A549 (cell line): ENCODE measurements around the gene PTPRA. TPM values are rescaled to one million over a fixed set of nuclear protein-coding genes. Genes with fewer than 3 reads are reported as not detected.
A peak's percentile ranks its signal among the peaks of the same experiment; 100 is the strongest.

Experiments used
- ATAC-seq, 2 experiments: fragments of 200-7000 bp in 1 of 2; fragments of >200 bp in 1 of 2; cut with Nextera tagmentation in 1 of 2; cut with Tn5 transposase in 1 of 2; 3 replicates each; pipeline versions ENCODE4 v1.8.0 to v1.9.1; 2018 to 2020; ENCODE audit warnings: mild to moderate bottlenecking in 1 of 2, moderate library complexity in 1 of 2
- CTCF ChIA-PET: fragments of 300-600 bp; sonication (Branson Sonifier 250); formaldehyde crosslinking; extraction: SDS; loops from one replicate; lab custom pipeline; 2021; ENCODE audit warnings: antibody characterized with exemption, inconsistent platforms; lab: Yijun Ruan, JAX
- POLR2A ChIA-PET: fragments of 350-600 bp; formaldehyde crosslinking; extraction: SDS; loops from one replicate; lab custom pipeline; 2021; ENCODE audit warnings: antibody characterized with exemption, inconsistent platforms; lab: Yijun Ruan, JAX
- DNase-seq, 2 experiments: peaks; one replicate each; pipeline versions ENCODE4 v3.0.0 to v3.0.0-alpha.2; 2011 to 2016; ENCODE audit warnings: low read depth in 1 of 2, low spot score in 1 of 2
- FAIRE-seq: peaks from 2 replicates; lab custom pipeline; 2011; peaks lifted over from hg19 to GRCh38; lab: Jason Lieb, UNC
- H3K27ac ChIP-seq, 2 experiments: fragments of >200 bp; sonication (Bioruptor Twin); formaldehyde crosslinking; 3 replicates each; pipeline ENCODE4 v1.5.1; 2016 to 2017
- H3K4me1 ChIP-seq: fragments of >200 bp; sonication (Bioruptor Twin); formaldehyde crosslinking; 3 replicates; pipeline ENCODE4 v1.6.1; 2016
- H3K4me2 ChIP-seq: fragments of >200 bp; sonication (Bioruptor Twin); formaldehyde crosslinking; 3 replicates; pipeline ENCODE4 v1.6.1; 2016
- H3K4me3 ChIP-seq: fragments of >200 bp; sonication (Bioruptor Twin); formaldehyde crosslinking; 3 replicates; pipeline ENCODE4 v1.5.1; 2016
- H3K9me3 ChIP-seq: fragments of >200 bp; sonication (Bioruptor Twin); formaldehyde crosslinking; 3 replicates; pipeline ENCODE4 v1.6.1; 2016
- CBX2 ChIP-seq: fragments of 200-600 bp; sonication (generic); IDR thresholded peaks from 2 replicates; pipeline ENCODE4 v1.6.1; 2016; ENCODE audit warnings: low read depth, mild to moderate bottlenecking, borderline replicate concordance
- CBX8 ChIP-seq: fragments of 200-600 bp; sonication (generic); IDR thresholded peaks from 2 replicates; pipeline ENCODE4 v1.6.1; 2016
- CHD2 ChIP-seq: fragments of 150-350 bp; IDR thresholded peaks from 2 replicates; pipeline ENCODE4 v1.6.1; 2014; ENCODE audit warnings: low read length; ENCODE audit not compliant: partially characterized antibody
- E2F6 ChIP-seq: IDR thresholded peaks from 2 replicates; pipeline ENCODE4 v1.6.1; 2012; ENCODE audit warnings: low read depth, borderline replicate concordance
- ELK1 ChIP-seq: fragments of 150-350 bp; IDR thresholded peaks from 2 replicates; pipeline ENCODE4 v1.6.1; 2014; ENCODE audit warnings: low read depth, mild to moderate bottlenecking, low read length
- EP300 ChIP-seq, 2 experiments: fragments of >200 bp; sonication (Bioruptor Twin); formaldehyde crosslinking; IDR thresholded peaks; 2 replicates in 1 of 2; 3 replicates in 1 of 2; pipeline ENCODE4 v1.6.1; 2016 to 2017
- ESRRA ChIP-seq: fragments of 150-350 bp; IDR thresholded peaks from 2 replicates; pipeline ENCODE4 v1.6.1; 2014; ENCODE audit warnings: mild to moderate bottlenecking, low read length, borderline replicate concordance
- FOSB ChIP-seq: fragments of 250-450 bp; sonication (Bioruptor Pico); IDR thresholded peaks from 2 replicates; pipeline ENCODE4 v1.5.0; 2020; ENCODE audit warnings: mild to moderate bottlenecking, moderate library complexity
- GATA3 ChIP-seq: IDR thresholded peaks from 2 replicates; pipeline ENCODE4 v1.6.1; 2012; ENCODE audit warnings: borderline replicate concordance
- HES2 ChIP-seq: fragments of >200 bp; sonication (Bioruptor Twin); formaldehyde crosslinking; IDR thresholded peaks from 2 replicates; pipeline ENCODE4 v1.6.1; 2016
- HMGXB4 ChIP-seq: fragments of 250-450 bp; sonication (Bioruptor Pico); IDR thresholded peaks from 2 replicates; pipeline ENCODE4 v1.5.0; 2021; ENCODE audit warnings: mild to moderate bottlenecking, moderate library complexity, borderline replicate concordance
- HOXA7 ChIP-seq: fragments of 250-450 bp; sonication (Bioruptor Pico); IDR thresholded peaks from 2 replicates; pipeline ENCODE4 v1.5.0; 2020; ENCODE audit warnings: mild to moderate bottlenecking, moderate library complexity
- HOXB13 ChIP-seq: fragments of 250-450 bp; sonication (Bioruptor Pico); IDR thresholded peaks from 2 replicates; pipeline ENCODE4 v1.5.0; 2020; ENCODE audit warnings: low read depth, mild to moderate bottlenecking, moderate library complexity
- JUN ChIP-seq, 2 experiments: fragments of >200 bp; sonication (Bioruptor Twin); formaldehyde crosslinking; IDR thresholded peaks; 2 replicates in 1 of 2; 3 replicates in 1 of 2; pipeline ENCODE4 v1.6.1; 2016 to 2017
- KDM5A ChIP-seq: fragments of 200-600 bp; sonication (generic); IDR thresholded peaks from 2 replicates; pipeline ENCODE4 v1.6.1; 2016; ENCODE audit warnings: antibody characterized with exemption, mild to moderate bottlenecking
- MAZ ChIP-seq: fragments of 150-350 bp; IDR thresholded peaks from 2 replicates; pipeline ENCODE4 v1.6.1; 2014; ENCODE audit warnings: antibody characterized with exemption, low read depth, low read length, borderline replicate concordance
- MYC ChIP-seq: IDR thresholded peaks from 2 replicates; pipeline ENCODE4 v1.6.1; 2012; ENCODE audit warnings: mild to moderate bottlenecking, inconsistent platforms, low read length, improper control_type of control experiment, borderline replicate concordance
- NFE2L2 ChIP-seq: fragments of 150-350 bp; conservative IDR thresholded peaks from 2 replicates; pipeline ENCODE4 v1.6.1; 2014; ENCODE audit warnings: low read length
- POLR2A ChIP-seq: IDR thresholded peaks from 2 replicates; pipeline ENCODE4 v1.6.1; 2012; ENCODE audit warnings: mild to moderate bottlenecking, low read length
- POLR2AphosphoS2 ChIP-seq: conservative IDR thresholded peaks from 2 replicates; pipeline ENCODE4 v1.6.1; 2012; ENCODE audit warnings: low read length, improper control_type of control experiment, inconsistent platforms
- RAD21 ChIP-seq, 2 experiments: fragments of >200 bp in 1 of 2; sonication (Bioruptor Twin) in 1 of 2; formaldehyde crosslinking in 1 of 2; IDR thresholded peaks in 1 of 2; conservative IDR thresholded peaks in 1 of 2; 2 replicates in 1 of 2; 3 replicates in 1 of 2; pipeline ENCODE4 v1.6.1; 2012 to 2018; ENCODE audit warnings: inconsistent platforms in 1 of 2
- RARB ChIP-seq: fragments of 250-450 bp; sonication (Bioruptor Pico); IDR thresholded peaks from 2 replicates; pipeline ENCODE4 v1.8.0; 2021; ENCODE audit warnings: mild to moderate bottlenecking, moderate library complexity
- RCOR1 ChIP-seq: fragments of 150-350 bp; IDR thresholded peaks from 2 replicates; pipeline ENCODE4 v1.6.1; 2014; ENCODE audit warnings: antibody characterized with exemption, low read length, low read depth
- REST ChIP-seq: fragments of 200-600 bp; sonication (generic); IDR thresholded peaks from 2 replicates; pipeline ENCODE4 v1.6.1; 2016; ENCODE audit warnings: antibody characterized with exemption, mild to moderate bottlenecking, moderate library complexity
- RNF2 ChIP-seq: fragments of 200-600 bp; sonication (generic); IDR thresholded peaks from 2 replicates; pipeline ENCODE4 v1.6.1; 2016; ENCODE audit warnings: low read depth, mild to moderate bottlenecking, antibody characterized with exemption, moderate library complexity, borderline replicate concordance
- TP53 ChIP-seq: fragments of 250-450 bp; sonication (Bioruptor Pico); IDR thresholded peaks from 2 replicates; pipeline ENCODE4 v1.5.0; 2021; ENCODE audit warnings: mild to moderate bottlenecking, moderate library complexity
- WGBS: methylation state at CpG from one replicate; pipeline ENCODE4 v1.1.6; 2017; ENCODE audit errors: missing lambda C conversion rate; 5-methylcytosine and 5-hydroxymethylcytosine counted together
- polyA plus RNA-seq, 4 experiments: library from polyadenylated mRNA; depleted of rRNA in 3 of 4; stranded (reverse); fragments of >200 nt; fragmentation: RNase III in 1 of 4; extraction: RNeasy Plus Mini Kit Qiagen cat#74134 plus additional on column Dnase treatment in 1 of 4; gene quantifications; 2 replicates in 3 of 4; 3 replicates in 1 of 4; pipeline ENCODE4 v1.2.3, GENCODE V29; 2011 to 2017

The PTPRA gene
- polyA plus RNA-seq, 2 of the 4 experiments (the other 2 are of a cell fraction) = 29.2 to 83.2 TPM

GRCh38 chr20:3045816-3046676, 172.8 kb downstream of the PTPRA start, which contains the start of gene MRPS26 (continued):
- TF ChIP-seq ELK1 (no peak), NFE2L2 (no peak), KDM5A (peak; percentile 42; the same call in 1 of the 2 replicates), MYC (peak; percentile 44; the same call in 1 of the 2 replicates), RARB (CRISPR knock-in tag) (no peak), CBX2 (no peak), E2F6 (peak; percentile 78), REST (peak; percentile 17; the same call in 1 of the 2 replicates), HOXA7 (CRISPR knock-in tag) (no peak), RCOR1 (no peak), FOSB (no peak), TP53 (CRISPR knock-in tag) (no peak), POLR2AphosphoS2 (0 out of 2 replicates have a peak, but pooled peaks have one; percentile 51), RAD21 (conservative IDR thresholded peaks at IDR 0.05 in 1 of 2, IDR thresholded peaks at IDR 0.05 in 1 of 2) (no peak), GATA3 (no peak), EP300 (IDR thresholded peaks at IDR 0.05) (no peak)

- DNase-seq (peak in 1 of 2 experiments; percentile 53), FAIRE-seq (no peak), ATAC-seq (no peak; a peak in 1 of 6 replicates)
- ChIA-PET CTCF (interaction anchor here (1.2 to 8.0 kb wide), 2 partner anchors 46 to 69 kb away, joined by 3 to 133 read pairs; no protein-coding TSS in a partner anchor), POLR2A (interaction anchor here (0.7 kb wide), 1 partner anchor 195 kb away, joined by 3 read pairs; no protein-coding TSS in a partner anchor)
- Histone ChIP-seq H3K9me3 (no peaks in the 10 kb centered on the region), H3K4me1 (peaks cover 19% of the 10 kb centered on the region), H3K4me3 (peak overlapping the region; percentile 95), H3K4me2 (peak overlapping the region; percentile 77), H3K27ac (peak overlapping the region; percentile 86 to 94)
- TF ChIP-seq ESRRA (no peak), CBX2 (no peak), CBX8 (no peak), E2F6 (no peak), HOXB13 (no peak), POLR2A (no peak), RNF2 (no peak), POLR2AphosphoS2 (no peak), RAD21 (conservative IDR thresholded peaks at IDR 0.05 in 1 of 2, IDR thresholded peaks at IDR 0.05 in 1 of 2) (no peak), HES2 (no peak), HMGXB4 (no peak), KDM5A (no peak), CHD2 (no peak), HOXA7 (CRISPR knock-in tag) (no peak), MAZ (no peak), JUN (IDR thresholded peaks at IDR 0.05) (no peak)
- WGBS = 44% methylated on average over 33 of the region's 39 CpGs
Observed at GRCh38 chr20:3046677-3047462, 173.6 kb downstream of the PTPRA start.
